ENCODE results near the gene MCRIP1.

DNA sequence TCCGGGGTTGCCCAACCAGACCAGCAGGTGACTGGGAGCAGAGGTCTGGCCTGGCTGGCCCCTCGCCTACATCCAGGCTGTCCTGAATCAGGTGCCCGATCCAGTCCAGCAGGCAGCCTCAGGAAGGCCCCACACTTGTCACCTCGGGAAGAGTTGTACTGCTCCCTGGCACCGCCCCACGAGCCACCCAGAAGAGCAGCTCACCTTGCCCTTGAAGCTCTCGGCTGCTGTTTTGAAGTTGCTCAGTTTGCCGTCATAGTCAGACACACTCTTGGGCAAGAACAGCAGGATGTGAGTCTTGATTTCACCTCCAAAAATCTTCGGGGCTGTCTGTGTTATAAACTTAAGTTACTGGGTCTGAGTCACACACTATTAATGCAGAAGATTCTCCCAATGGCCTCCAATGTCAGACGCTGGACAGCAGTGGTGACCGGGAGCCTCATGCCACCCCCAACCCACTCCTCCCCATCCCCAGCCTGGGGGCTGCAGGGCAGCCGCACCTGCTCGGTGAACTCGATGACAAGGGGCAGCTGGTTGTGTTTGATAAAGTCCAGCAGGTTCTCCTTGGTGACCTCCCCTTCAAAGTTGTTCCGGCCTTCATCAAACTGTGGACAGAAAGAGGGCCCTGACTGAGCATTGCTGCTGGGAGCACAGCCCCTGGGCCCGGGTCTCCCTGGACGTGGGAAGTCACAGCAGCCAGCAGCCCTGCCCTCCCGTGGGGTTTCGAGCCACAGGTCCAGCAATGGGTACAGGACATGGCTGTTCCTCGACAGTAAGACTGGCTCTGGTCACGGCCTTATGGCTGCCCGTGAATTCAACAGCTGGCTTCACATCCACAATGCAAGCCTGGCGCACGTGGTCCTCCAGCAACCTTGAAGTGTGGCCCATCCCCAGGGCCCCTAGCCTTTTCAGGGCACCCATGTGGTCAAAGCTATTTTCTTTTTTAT is 13.9 kb upstream of the MCRIP1 start:
- TF ChIP-seq CTCF (IDR thresholded peaks at IDR 0.05) (no peak), POLR2A (IDR thresholded peaks at IDR 0.05) (no peak)

All from thyroid gland (tissue), 4 donors.